ENCODE data around the gene PARP12. TPM values are rescaled to one million over a fixed set of nuclear protein-coding genes. Genes with fewer than 3 reads are reported as not detected.
A peak's percentile ranks its signal among the peaks of the same experiment; 100 is the strongest.

The PARP12 gene
- polyA plus RNA-seq, 1 donor (not counting 4 experiments of a cell fraction or from before 2014, with no cell fraction given), result 66.0 TPM

DNA sequence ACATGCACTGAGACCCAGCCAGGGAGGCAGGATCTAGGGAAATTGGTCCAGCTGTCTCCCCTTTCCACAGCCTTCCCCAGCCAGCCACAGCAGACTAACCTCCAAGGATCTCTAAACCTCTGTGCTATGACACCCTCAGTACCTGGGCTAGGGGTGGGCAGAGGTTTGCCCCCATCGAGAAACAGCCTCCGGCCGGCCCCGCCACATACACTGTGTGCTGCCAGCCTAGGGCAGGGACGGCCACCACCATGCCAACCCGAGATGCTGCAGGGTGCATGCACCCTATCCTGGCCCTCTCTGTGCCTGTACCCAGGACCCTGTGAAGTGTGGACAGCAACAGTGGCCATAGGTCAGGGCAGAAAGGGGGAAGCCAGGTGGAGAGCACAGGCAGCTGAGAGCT, 58.1 kb downstream of the PARP12 start:
- H3K9ac ChIP-seq (ENCODE audit: control insufficient read depth, extremely low read depth, insufficient read depth, low read length), result no peak overlapping the region
- TF ChIP-seq EZH2 (IDR thresholded peaks at IDR 0.05; ENCODE audit: low read length), result no peak
- TF ChIP-seq, protein P1, sequence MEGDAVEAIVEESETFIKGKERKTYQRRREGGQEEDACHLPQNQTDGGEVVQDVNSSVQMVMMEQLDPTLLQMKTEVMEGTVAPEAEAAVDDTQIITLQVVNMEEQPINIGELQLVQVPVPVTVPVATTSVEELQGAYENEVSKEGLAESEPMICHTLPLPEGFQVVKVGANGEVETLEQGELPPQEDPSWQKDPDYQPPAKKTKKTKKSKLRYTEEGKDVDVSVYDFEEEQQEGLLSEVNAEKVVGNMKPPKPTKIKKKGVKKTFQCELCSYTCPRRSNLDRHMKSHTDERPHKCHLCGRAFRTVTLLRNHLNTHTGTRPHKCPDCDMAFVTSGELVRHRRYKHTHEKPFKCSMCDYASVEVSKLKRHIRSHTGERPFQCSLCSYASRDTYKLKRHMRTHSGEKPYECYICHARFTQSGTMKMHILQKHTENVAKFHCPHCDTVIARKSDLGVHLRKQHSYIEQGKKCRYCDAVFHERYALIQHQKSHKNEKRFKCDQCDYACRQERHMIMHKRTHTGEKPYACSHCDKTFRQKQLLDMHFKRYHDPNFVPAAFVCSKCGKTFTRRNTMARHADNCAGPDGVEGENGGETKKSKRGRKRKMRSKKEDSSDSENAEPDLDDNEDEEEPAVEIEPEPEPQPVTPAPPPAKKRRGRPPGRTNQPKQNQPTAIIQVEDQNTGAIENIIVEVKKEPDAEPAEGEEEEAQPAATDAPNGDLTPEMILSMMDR (optimal IDR thresholded peaks at IDR 0.05 in 1 of 3, IDR thresholded peaks at IDR 0.05 in 1 of 3, conservative IDR thresholded peaks at IDR 0.05 in 1 of 3; ENCODE audit: extremely low read depth in 1 of 3, insufficient read depth in 2 of 3, low read length in 3 of 3), result no peak
- H3K4me3 ChIP-seq (ENCODE audit: control insufficient read depth in 2 of 3, extremely low read depth in 1 of 3, insufficient read depth in 2 of 3, low read depth in 1 of 3, low read length in 3 of 3), result no peak overlapping the region
- FAIRE-seq (no peak), DNase-seq (ENCODE audit: low read depth, low spot score) (no peak)
- no peaks in the 10 kb centered on the region for H4K20me1 ChIP-seq (ENCODE audit: control insufficient read depth, extremely low read depth, insufficient read depth, low read length)
- dilution Hi-C loops (cut with MboI; ENCODE audit: extremely low pct_ligation_motif_present, low sequenced_read_pairs), result loop anchor here (25.0 kb wide), 1 partner anchor 392 kb away; no protein-coding TSS in a partner anchor
- no peaks in the 10 kb centered on the region for H3K36me3 ChIP-seq (ENCODE audit: control insufficient read depth in 2 of 2, extremely low read depth in 1 of 2, insufficient read depth in 2 of 2, low read length in 2 of 2)
- H3K4me1 ChIP-seq (ENCODE audit: control insufficient read depth, extremely low read depth, insufficient read depth, low read length), result peaks cover 6% of the 10 kb centered on the region
- H3K27ac ChIP-seq (ENCODE audit: control insufficient read depth, insufficient read depth, low read length), result no peak overlapping the region
- H3K9me1 ChIP-seq (ENCODE audit: control insufficient read depth, extremely low read depth, insufficient read depth, low read length), result no peaks in the 10 kb centered on the region
- no peak overlapping the region for H3K4me2 ChIP-seq (ENCODE audit: control insufficient read depth, extremely low read depth, insufficient read depth, low read depth, low read length)
- H3K9me3 ChIP-seq (ENCODE audit: control insufficient read depth, low read depth, low read length), result no peaks in the 10 kb centered on the region
- no peaks in the 10 kb centered on the region for H3K27me3 ChIP-seq (ENCODE audit: control insufficient read depth, extremely low read depth, insufficient read depth, low read length)
- H3K79me2 ChIP-seq (ENCODE audit: control insufficient read depth, insufficient read depth, low read length), result no peaks in the 10 kb centered on the region
- no peak overlapping the region for H2AFZ ChIP-seq (ENCODE audit: control insufficient read depth, low read length)

DNA sequence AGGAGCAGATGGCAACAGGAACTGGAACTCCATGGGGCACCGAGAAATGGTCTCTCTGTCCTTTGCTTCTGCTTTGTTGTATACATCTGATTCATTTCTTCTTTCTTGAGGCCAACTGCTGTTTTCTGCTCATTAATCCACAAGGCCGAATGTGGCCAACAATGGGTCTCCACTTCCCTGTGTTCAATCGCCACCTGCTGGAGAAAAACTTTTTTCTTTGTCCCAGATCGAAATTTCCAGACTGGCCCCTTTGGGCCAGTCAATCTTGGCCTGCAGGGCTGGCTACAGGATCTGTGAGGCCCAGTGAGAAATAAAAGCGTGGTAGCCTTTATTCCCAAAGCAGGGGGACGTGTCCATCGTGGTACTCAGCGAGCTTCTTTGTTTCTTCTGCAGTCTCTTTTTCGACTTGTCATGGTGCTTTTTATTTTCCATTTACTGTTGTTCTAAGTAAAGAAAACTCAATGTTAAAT, 58.8 kb downstream of the PARP12 start:
- Histone ChIP-seq H3K79me2 (ENCODE audit: control insufficient read depth, insufficient read depth, low read length) (no peaks in the 10 kb centered on the region), H3K4me2 (ENCODE audit: control insufficient read depth, extremely low read depth, insufficient read depth, low read depth, low read length) (no peak overlapping the region), H3K4me3 (ENCODE audit: control insufficient read depth in 2 of 3, extremely low read depth in 1 of 3, insufficient read depth in 2 of 3, low read depth in 1 of 3, low read length in 3 of 3) (no peak overlapping the region), H2AFZ (ENCODE audit: control insufficient read depth, low read length) (no peak overlapping the region), H3K9me3 (ENCODE audit: control insufficient read depth, low read depth, low read length) (no peaks in the 10 kb centered on the region), H3K27me3 (ENCODE audit: control insufficient read depth, extremely low read depth, insufficient read depth, low read length) (no peaks in the 10 kb centered on the region), H3K9me1 (ENCODE audit: control insufficient read depth, extremely low read depth, insufficient read depth, low read length) (no peaks in the 10 kb centered on the region), H3K27ac (ENCODE audit: control insufficient read depth, insufficient read depth, low read length) (no peak overlapping the region), H3K9ac (ENCODE audit: control insufficient read depth, extremely low read depth, insufficient read depth, low read length) (no peak overlapping the region), H4K20me1 (ENCODE audit: control insufficient read depth, extremely low read depth, insufficient read depth, low read length) (no peaks in the 10 kb centered on the region), H3K4me1 (ENCODE audit: control insufficient read depth, extremely low read depth, insufficient read depth, low read length) (peaks cover 6% of the 10 kb centered on the region), H3K36me3 (ENCODE audit: control insufficient read depth in 2 of 2, extremely low read depth in 1 of 2, insufficient read depth in 2 of 2, low read length in 2 of 2) (no peaks in the 10 kb centered on the region)
- TF ChIP-seq, protein P1 (optimal IDR thresholded peaks at IDR 0.05 in 1 of 3, IDR thresholded peaks at IDR 0.05 in 1 of 3, conservative IDR thresholded peaks at IDR 0.05 in 1 of 3; ENCODE audit: extremely low read depth in 1 of 3, insufficient read depth in 2 of 3, low read length in 3 of 3), result peak; percentile 48 to 63 (median 60)
- no peak for TF ChIP-seq EZH2 (IDR thresholded peaks at IDR 0.05; ENCODE audit: low read length)
- FAIRE-seq (peak; percentile 29), DNase-seq (ENCODE audit: low read depth, low spot score) (peak; percentile 9)
- dilution Hi-C loops (cut with MboI; ENCODE audit: extremely low pct_ligation_motif_present, low sequenced_read_pairs), result loop anchor here (25.0 kb wide), 1 partner anchor 392 kb away; no protein-coding TSS in a partner anchor

All from keratinocyte (primary cell).